ENCODE results near the gene SMIM23.

Gene SMIM23

GRCh38 chr5:171794470-171794960, 8.9 kb downstream of the SMIM23 start:
- TF ChIP-seq, protein P1, sequence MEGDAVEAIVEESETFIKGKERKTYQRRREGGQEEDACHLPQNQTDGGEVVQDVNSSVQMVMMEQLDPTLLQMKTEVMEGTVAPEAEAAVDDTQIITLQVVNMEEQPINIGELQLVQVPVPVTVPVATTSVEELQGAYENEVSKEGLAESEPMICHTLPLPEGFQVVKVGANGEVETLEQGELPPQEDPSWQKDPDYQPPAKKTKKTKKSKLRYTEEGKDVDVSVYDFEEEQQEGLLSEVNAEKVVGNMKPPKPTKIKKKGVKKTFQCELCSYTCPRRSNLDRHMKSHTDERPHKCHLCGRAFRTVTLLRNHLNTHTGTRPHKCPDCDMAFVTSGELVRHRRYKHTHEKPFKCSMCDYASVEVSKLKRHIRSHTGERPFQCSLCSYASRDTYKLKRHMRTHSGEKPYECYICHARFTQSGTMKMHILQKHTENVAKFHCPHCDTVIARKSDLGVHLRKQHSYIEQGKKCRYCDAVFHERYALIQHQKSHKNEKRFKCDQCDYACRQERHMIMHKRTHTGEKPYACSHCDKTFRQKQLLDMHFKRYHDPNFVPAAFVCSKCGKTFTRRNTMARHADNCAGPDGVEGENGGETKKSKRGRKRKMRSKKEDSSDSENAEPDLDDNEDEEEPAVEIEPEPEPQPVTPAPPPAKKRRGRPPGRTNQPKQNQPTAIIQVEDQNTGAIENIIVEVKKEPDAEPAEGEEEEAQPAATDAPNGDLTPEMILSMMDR (IDR thresholded peaks at IDR 0.05), result no peak

DNA sequence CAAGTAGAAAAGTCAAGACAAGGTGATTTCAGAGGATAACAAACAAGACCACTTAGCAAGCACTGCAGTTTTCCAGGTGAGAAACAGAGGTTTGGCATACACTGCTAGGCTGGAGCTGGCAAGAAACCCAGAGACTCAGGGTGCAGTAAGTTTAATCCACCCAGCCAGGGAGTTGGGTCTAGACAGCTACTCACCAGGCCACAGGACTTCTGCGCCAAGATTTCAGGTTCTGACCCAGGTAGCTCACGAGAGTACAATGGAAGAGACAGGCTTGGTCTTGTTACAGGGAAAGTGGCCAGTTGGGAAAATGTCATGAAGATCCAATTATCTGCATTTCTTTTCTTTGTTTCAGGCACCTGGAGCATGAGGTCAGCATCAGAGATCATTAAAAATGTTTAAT, 9.8 kb downstream of the SMIM23 start:
- TF ChIP-seq, protein P1 (IDR thresholded peaks at IDR 0.05), result no peak

GRCh38 chr5:171796436-171796835, 10.8 kb downstream of the SMIM23 start:
- TF ChIP-seq, protein P1 (IDR thresholded peaks at IDR 0.05), result no peak

- TF ChIP-seq, protein P1 (IDR thresholded peaks at IDR 0.05), result no peak
Measured at GRCh38 chr5:171797543-171797942, 11.9 kb downstream of the SMIM23 start.

DNA sequence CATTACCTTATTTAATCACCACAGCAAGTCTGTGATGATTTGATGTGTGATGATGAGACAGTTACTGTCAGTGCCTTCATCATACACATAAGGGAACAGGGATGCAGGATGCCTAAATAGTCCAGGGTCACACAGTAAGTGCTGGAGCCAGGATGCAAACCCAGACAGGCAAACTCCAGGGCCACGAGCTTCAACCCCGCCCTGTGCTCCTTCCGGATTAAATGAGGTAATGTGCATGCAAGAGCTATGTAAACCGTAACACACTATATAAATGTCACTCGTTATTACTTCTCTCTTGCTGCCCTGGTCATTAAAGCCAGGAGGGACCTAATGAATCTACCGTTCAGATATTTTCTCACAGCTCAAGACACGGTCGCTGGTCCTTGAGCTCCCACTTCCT, 12.8 kb downstream of the SMIM23 start:
- TF ChIP-seq, protein P1 (IDR thresholded peaks at IDR 0.05), result no peak

- TF ChIP-seq, protein P1 (IDR thresholded peaks at IDR 0.05), result no peak
Measured at GRCh38 chr5:171801839-171802238, 16.2 kb downstream of the SMIM23 start.

DNA sequence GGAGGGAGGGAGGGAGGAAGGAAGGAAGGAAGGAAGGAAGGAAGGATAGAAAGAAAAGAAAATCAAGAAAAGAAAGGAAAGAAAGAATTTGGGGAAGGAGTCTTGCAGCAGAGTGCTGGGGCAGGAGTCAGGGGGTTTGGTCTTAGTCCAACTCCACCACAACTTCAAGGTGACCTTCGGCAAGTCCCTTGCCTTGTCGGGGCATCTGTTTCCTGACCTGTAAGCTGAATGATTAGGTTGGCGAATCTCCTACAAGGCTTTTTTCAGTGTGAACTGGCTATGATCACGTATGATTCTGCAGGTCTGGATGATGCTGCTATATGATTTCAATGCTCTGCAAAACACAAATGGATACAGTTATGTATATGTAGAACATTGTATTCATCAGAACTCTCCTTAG, 20.1 kb downstream of the SMIM23 start:
- TF ChIP-seq, protein P1 (IDR thresholded peaks at IDR 0.05), result no peak
